ENCODE results near the gene OR1L1. TPM values are rescaled to one million over a fixed set of nuclear protein-coding genes. Genes with fewer than 3 reads are reported as not detected.

OR1L1 gene, protein sequence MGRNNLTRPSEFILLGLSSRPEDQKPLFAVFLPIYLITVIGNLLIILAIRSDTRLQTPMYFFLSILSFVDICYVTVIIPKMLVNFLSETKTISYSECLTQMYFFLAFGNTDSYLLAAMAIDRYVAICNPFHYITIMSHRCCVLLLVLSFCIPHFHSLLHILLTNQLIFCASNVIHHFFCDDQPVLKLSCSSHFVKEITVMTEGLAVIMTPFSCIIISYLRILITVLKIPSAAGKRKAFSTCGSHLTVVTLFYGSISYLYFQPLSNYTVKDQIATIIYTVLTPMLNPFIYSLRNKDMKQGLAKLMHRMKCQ
- total RNA-seq (not detected), polyA plus RNA-seq (ENCODE audit: insufficient read length in 6 of 6) (not detected)
- long read RNA-seq, donor 1 = 0 reads
- long read RNA-seq, donor 2 = 0 reads
- long read RNA-seq, donor 3 = 0 reads
- long read RNA-seq, donor 4 = 0 reads
- long read RNA-seq, donor 5 = 0 reads
- long read RNA-seq, donor 6 = 0 reads
- long read RNA-seq, donor 7 = 0 reads
- long read RNA-seq, donor 8 = 0 reads
- long read RNA-seq, donor 9 = 0 reads
- long read RNA-seq, donor 10 = 0 reads
- long read RNA-seq, donor 11 = 0 reads
- long read RNA-seq, donor 12 = 0 reads

- Histone ChIP-seq H3K4me1 (no peaks in the 10 kb centered on the region), H3K9me3 (peaks cover 0 to 10% of the 10 kb centered on the region in 2 donors), H3K36me3 (no peaks in the 10 kb centered on the region), H3K27ac (no peak within 1 kb of the TSS), H3K4me3 (no peak within 1 kb of the TSS), H3K27me3 (no peaks in the 10 kb centered on the region)
- no peak for TF ChIP-seq CTCF (IDR thresholded peaks at IDR 0.05)
- intact Hi-C loops (cut with DNase I) = no loop called here
- DNase-seq (no peak), ATAC-seq (no peak)
These were observed at the start of gene OR1L1 for GRCh38 chr9:122661416-122661815. OR1L1 (plus strand) TSS chr9:122661716; CDS start chr9:122661716, 0 bp downstream.

- Histone ChIP-seq H3K4me1 (no peaks in the 10 kb centered on the region), H3K36me3 (no peaks in the 10 kb centered on the region), H3K4me3 (no peak within 1 kb of the TSS), H3K27ac (no peak within 1 kb of the TSS), H3K27me3 (no peaks in the 10 kb centered on the region), H3K9me3 (peaks cover 0 to 7% of the 10 kb centered on the region in 2 donors)
- intact Hi-C loops (cut with DNase I) = no loop called here
- no peak for DNase-seq
- ATAC-seq = no peak
- TF ChIP-seq CTCF (IDR thresholded peaks at IDR 0.05) = no peak
These were observed 47.2 kb upstream of the OR1L1 start, which contains the start of gene OR1Q1 for GRCh38 chr9:122614362-122614761. OR1Q1 (plus strand) TSS chr9:122614738; CDS start chr9:122614738, 0 bp downstream.

DNA sequence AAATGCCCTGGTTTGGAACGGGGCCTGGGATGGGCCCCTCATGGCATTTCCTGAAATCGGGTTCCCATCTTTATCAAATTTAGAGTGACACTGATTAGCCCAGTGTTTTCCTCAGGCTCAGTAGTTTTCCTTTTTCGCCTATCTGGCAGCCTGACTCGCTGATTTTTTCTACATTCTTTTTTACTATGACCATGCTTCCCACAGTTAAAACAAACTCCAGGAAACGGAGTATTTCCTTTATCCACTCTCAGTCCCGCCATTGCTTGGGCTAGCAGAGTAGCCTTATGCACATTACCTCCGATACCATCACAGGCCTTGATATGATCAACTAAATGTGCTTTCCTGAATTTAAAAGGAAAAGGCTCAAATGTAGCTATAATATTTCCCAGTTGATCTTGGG lies 41.5 kb upstream of the OR1L1 start:
- intact Hi-C loops (cut with DNase I) = no loop called here

GRCh38 chr9:122642226-122642625 lies 19.3 kb upstream of the OR1L1 start:
- DNase-seq = peak in 1 of 4 donors; percentile 2
- ATAC-seq = no peak
- no peaks in the 10 kb centered on the region for H3K36me3 ChIP-seq
- no peak for TF ChIP-seq CTCF (IDR thresholded peaks at IDR 0.05)
- intact Hi-C loops (cut with DNase I) = no loop called here
- no peaks in the 10 kb centered on the region for H3K4me1 ChIP-seq
- H3K27ac ChIP-seq = no peak overlapping the region
- no peaks in the 10 kb centered on the region for H3K27me3 ChIP-seq
- peaks cover 0 to 14% of the 10 kb centered on the region in 2 donors for H3K9me3 ChIP-seq
- H3K4me3 ChIP-seq = no peak overlapping the region

More for the DNA sequence above, 41.5 kb upstream of the OR1L1 start:
- H3K4me3 ChIP-seq = no peak overlapping the region
- ATAC-seq (no peak), DNase-seq (no peak)
- no peak overlapping the region for H3K27ac ChIP-seq
- no peaks in the 10 kb centered on the region for H3K4me1 ChIP-seq
- no peak for TF ChIP-seq CTCF (IDR thresholded peaks at IDR 0.05)
- no peaks in the 10 kb centered on the region for H3K27me3 ChIP-seq
- no peaks in the 10 kb centered on the region for H3K36me3 ChIP-seq
- peaks cover 0 to 7% of the 10 kb centered on the region in 2 donors for H3K9me3 ChIP-seq

GRCh38 chr9:122656378-122656777 lies 5.1 kb upstream of the OR1L1 start:
- no peaks in the 10 kb centered on the region for H3K36me3 ChIP-seq
- no peak overlapping the region for H3K4me3 ChIP-seq
- no peaks in the 10 kb centered on the region for H3K9me3 ChIP-seq
- no peak for TF ChIP-seq CTCF (IDR thresholded peaks at IDR 0.05)
- ATAC-seq (no peak), DNase-seq (peak in 1 of 4 donors; percentile 1)
- intact Hi-C loops (cut with DNase I) = no loop called here
- no peaks in the 10 kb centered on the region for H3K4me1 ChIP-seq
- H3K27ac ChIP-seq = no peak overlapping the region
- H3K27me3 ChIP-seq = no peaks in the 10 kb centered on the region

Data from left lung (tissue), 14 donors.